HEK293T (cell line): Measurements from ENCODE around the gene RAB15.

Experiments used
- CTCF ChIA-PET: fragments of 350-600 bp; formaldehyde crosslinking; extraction: SDS; loops from one replicate; lab custom pipeline; 2021; ENCODE audit warnings: antibody characterized with exemption, inconsistent platforms; lab: Yijun Ruan, JAX
- POLR2A ChIA-PET: fragments of 350-600 bp; formaldehyde crosslinking; extraction: SDS; loops from one replicate; lab custom pipeline; 2020; ENCODE audit warnings: antibody characterized with exemption, inconsistent platforms; lab: Yijun Ruan, JAX
- DNase-seq: peaks from one replicate; pipeline ENCODE4 v3.0.0; 2012; ENCODE audit warnings: mixed read lengths; ENCODE audit errors: extremely low spot score
- ARNT ChIP-seq: fragments of 450-650 bp; IDR thresholded peaks from 2 replicates; pipeline ENCODE4 v1.6.1; 2017; ENCODE audit warnings: mild to moderate bottlenecking
- BHLHE40 ChIP-seq: fragments of 450-650 bp; IDR thresholded peaks from 2 replicates; pipeline ENCODE4 v1.6.1; 2016; ENCODE audit warnings: mild to moderate bottlenecking, moderate library complexity, borderline replicate concordance
- CTBP1 ChIP-seq: fragments of 450-650 bp; IDR thresholded peaks from 2 replicates; pipeline ENCODE4 v1.6.1; 2016; ENCODE audit warnings: borderline replicate concordance
- FOXA1 ChIP-seq: fragments of 450-650 bp; IDR thresholded peaks from 2 replicates; pipeline ENCODE4 v1.6.1; 2016; ENCODE audit warnings: mild to moderate bottlenecking
- FOXK2 ChIP-seq: fragments of 450-650 bp; IDR thresholded peaks from 2 replicates; pipeline ENCODE4 v1.6.1; 2016; ENCODE audit warnings: mild to moderate bottlenecking
- FOXM1 ChIP-seq: fragments of 450-650 bp; IDR thresholded peaks from 2 replicates; pipeline ENCODE4 v1.6.1; 2017; ENCODE audit warnings: mild to moderate bottlenecking, borderline replicate concordance
- HDGF ChIP-seq: fragments of 450-650 bp; IDR thresholded peaks from 2 replicates; pipeline ENCODE4 v1.6.1; 2017; ENCODE audit warnings: antibody characterized with exemption, borderline replicate concordance
- L3MBTL2 ChIP-seq: fragments of 450-650 bp; conservative IDR thresholded peaks from 2 replicates; pipeline ENCODE4 v1.6.1; 2016; ENCODE audit warnings: mild to moderate bottlenecking
- LEF1 ChIP-seq: fragments of 450-650 bp; IDR thresholded peaks from 2 replicates; pipeline ENCODE4 v1.6.1; 2017; ENCODE audit warnings: mild to moderate bottlenecking, borderline replicate concordance
- NFRKB ChIP-seq: fragments of 450-650 bp; IDR thresholded peaks from 2 replicates; pipeline ENCODE4 v1.6.1; 2016; ENCODE audit warnings: mild to moderate bottlenecking, moderate library complexity
- PKNOX1 ChIP-seq: fragments of 450-650 bp; IDR thresholded peaks from 2 replicates; pipeline ENCODE4 v1.6.1; 2016
- TARDBP ChIP-seq: fragments of 450-650 bp; IDR thresholded peaks from 2 replicates; pipeline ENCODE4 v1.6.1; 2016
- ZNF384 ChIP-seq: fragments of 450-650 bp; IDR thresholded peaks from 2 replicates; pipeline ENCODE4 v1.6.1; 2016

The RAB15 gene

DNA sequence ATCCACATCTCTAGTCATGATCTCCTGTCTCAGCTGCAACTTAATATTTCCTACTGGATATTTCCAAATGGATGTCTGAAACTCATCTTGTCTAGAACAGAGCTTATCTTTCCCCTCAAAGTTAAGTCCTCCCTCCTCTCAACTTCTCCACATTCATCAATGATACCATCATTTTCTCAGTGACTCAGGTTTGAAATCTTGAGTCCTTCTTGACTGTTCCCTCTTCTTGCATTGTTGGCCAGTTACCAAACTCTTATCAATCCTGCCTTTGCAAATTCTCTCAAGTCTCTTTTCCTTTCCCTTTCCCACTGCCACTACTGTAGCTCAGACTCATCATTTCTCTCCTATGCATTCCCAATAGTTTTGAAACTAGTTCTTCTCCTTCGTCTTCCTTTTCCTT, 72.2 kb downstream of the RAB15 start:
- CTCF ChIA-PET = interaction anchor here (0.9 to 2.7 kb wide), 5 partner anchors 8 to 99 kb away, joined by 3 to 12 read pairs (median 4); no protein-coding TSS in a partner anchor
- no peak for DNase-seq
- TF ChIP-seq CTBP1 (no peak), BHLHE40 (no peak), ARNT (no peak), PKNOX1 (no peak), FOXK2 (no peak), L3MBTL2 (no peak), ZNF384 (no peak), NFRKB (no peak), HDGF (no peak), FOXM1 (no peak), TARDBP (no peak), LEF1 (no peak), FOXA1 (no peak)
- POLR2A ChIA-PET = interaction anchor here (0.9 kb wide), 1 partner anchor 20 kb away, joined by 3 read pairs; no protein-coding TSS in a partner anchor
